Progenitor cell of endocrine pancreas (in vitro differentiated cells): ENCODE measurements around the gene TBC1D4. TPM values are rescaled to one million over a fixed set of nuclear protein-coding genes. Genes with fewer than 3 reads are reported as not detected.

Experiments
- DNase-seq: peaks from one replicate; pipeline ENCODE4 v3.0.0; 2021; ENCODE audit warnings: low spot score; ENCODE audit not compliant: unreplicated experiment
- H3K27ac Mint-ChIP-seq: 2 replicates; pipeline ENCODE4 v1.8.0; 2021; ENCODE audit warnings: mild to moderate bottlenecking, moderate library complexity, mixed read lengths
- H3K27me3 Mint-ChIP-seq: 2 replicates; pipeline ENCODE4 v1.8.0; 2021; ENCODE audit warnings: mixed read lengths
- H3K36me3 Mint-ChIP-seq: 2 replicates; pipeline ENCODE4 v1.8.0; 2022; ENCODE audit warnings: mixed read lengths; ENCODE audit not compliant: insufficient read depth
- H3K4me1 Mint-ChIP-seq: 2 replicates; pipeline ENCODE4 v1.8.0; 2021; ENCODE audit warnings: low read depth, mixed read lengths
- H3K4me3 Mint-ChIP-seq: 2 replicates; pipeline ENCODE4 v1.8.0; 2021; ENCODE audit warnings: low read depth, mild to moderate bottlenecking, moderate library complexity, mixed read lengths
- H3K9me3 Mint-ChIP-seq: 2 replicates; pipeline ENCODE4 v1.8.0; 2021; ENCODE audit warnings: low read depth, mixed read lengths
- CTCF ChIP-seq: fragments of 200-600 bp; sonication (generic); IDR thresholded peaks from one replicate; pipeline ENCODE4 v1.5.0; 2021; ENCODE audit warnings: antibody characterized with exemption, mild to moderate bottlenecking; ENCODE audit not compliant: unreplicated experiment
- total RNA-seq: library from RNA; stranded (reverse); gene quantifications from 2 replicates; pipeline ENCODE4 v1.2.1, GENCODE V29; 2021

TBC1D4 gene
- total RNA-seq, 1 donor from 2014 or later = 13.7 TPM

- no peak overlapping the region for H3K27ac Mint-ChIP-seq
- H3K36me3 Mint-ChIP-seq = no peaks in the 10 kb centered on the region
- H3K4me1 Mint-ChIP-seq = peaks cover 19% of the 10 kb centered on the region
- TF ChIP-seq CTCF = no peak
- H3K9me3 Mint-ChIP-seq = no peaks in the 10 kb centered on the region
- H3K4me3 Mint-ChIP-seq = no peak overlapping the region
- no peaks in the 10 kb centered on the region for H3K27me3 Mint-ChIP-seq
- DNase-seq = no peak
Observed at GRCh38 chr13:75345193-75345592, 136.8 kb downstream of the TBC1D4 start.

GRCh38 chr13:75341028-75341427, 140.9 kb downstream of the TBC1D4 start:
- peaks cover 33% of the 10 kb centered on the region for H3K4me1 Mint-ChIP-seq
- H3K27me3 Mint-ChIP-seq = no peaks in the 10 kb centered on the region
- no peak overlapping the region for H3K27ac Mint-ChIP-seq
- peaks cover 2% of the 10 kb centered on the region for H3K9me3 Mint-ChIP-seq
- DNase-seq = no peak
- H3K36me3 Mint-ChIP-seq = peaks cover 3% of the 10 kb centered on the region
- no peak for TF ChIP-seq CTCF
- H3K4me3 Mint-ChIP-seq = no peak overlapping the region

GRCh38 chr13:75339635-75340374, 142.2 kb downstream of the TBC1D4 start:
- peak overlapping the region; percentile 53 for H3K27ac Mint-ChIP-seq

GRCh38 chr13:75334634-75335447, 147.1 kb downstream of the TBC1D4 start:
- Mint-ChIP-seq H3K4me1 (peaks cover 47% of the 10 kb centered on the region), H3K9me3 (peaks cover 4% of the 10 kb centered on the region), H3K27me3 (no peaks in the 10 kb centered on the region), H3K36me3 (peaks cover 10% of the 10 kb centered on the region), H3K27ac (peak overlapping the region; percentile 69), H3K4me3 (no peak overlapping the region)
- TF ChIP-seq CTCF = no peak
- DNase-seq = no peak

More at GRCh38 chr13:75339635-75340374, 142.2 kb downstream of the TBC1D4 start:
- no peak for TF ChIP-seq CTCF
- Mint-ChIP-seq H3K4me3 (peak overlapping the region; percentile 9), H3K36me3 (peaks cover 9% of the 10 kb centered on the region), H3K4me1 (peaks cover 38% of the 10 kb centered on the region), H3K9me3 (peaks cover 5% of the 10 kb centered on the region), H3K27me3 (no peaks in the 10 kb centered on the region)
- DNase-seq = no peak

GRCh38 chr13:75333103-75333502, 148.9 kb downstream of the TBC1D4 start:
- peaks cover under 1% of the 10 kb centered on the region for H3K27me3 Mint-ChIP-seq
- no peak for TF ChIP-seq CTCF
- no peak overlapping the region for H3K4me3 Mint-ChIP-seq
- H3K27ac Mint-ChIP-seq = peak overlapping the region; percentile 31
- DNase-seq = no peak
- H3K36me3 Mint-ChIP-seq = peaks cover 7% of the 10 kb centered on the region
- peaks cover 35% of the 10 kb centered on the region for H3K4me1 Mint-ChIP-seq
- H3K9me3 Mint-ChIP-seq = peaks cover 3% of the 10 kb centered on the region
